A549 (cell line): Measurements from ENCODE around the gene WNT7B.

Source experiments
- BHLHE40 ChIP-seq: IDR thresholded peaks from 2 replicates; pipeline ENCODE4 v1.6.1; 2012; ENCODE audit warnings: low read depth, low read length, inconsistent platforms
- CEBPB ChIP-seq, 2 experiments: fragments of >200 bp in 1 of 2; sonication (Bioruptor Twin) in 1 of 2; formaldehyde crosslinking in 1 of 2; IDR thresholded peaks; 2 replicates each; pipeline ENCODE4 v1.6.1; 2012 to 2016
- EP300 ChIP-seq, 2 experiments: fragments of >200 bp; sonication (Bioruptor Twin); formaldehyde crosslinking; IDR thresholded peaks; 2 replicates in 1 of 2; 3 replicates in 1 of 2; pipeline ENCODE4 v1.6.1; 2016 to 2017
- KDM5A ChIP-seq: fragments of 200-600 bp; sonication (generic); IDR thresholded peaks from 2 replicates; pipeline ENCODE4 v1.6.1; 2016; ENCODE audit warnings: antibody characterized with exemption, mild to moderate bottlenecking
- PBX3 ChIP-seq: IDR thresholded peaks from 2 replicates; pipeline ENCODE4 v1.6.1; 2012
- RAD21 ChIP-seq, 2 experiments: fragments of >200 bp in 1 of 2; sonication (Bioruptor Twin) in 1 of 2; formaldehyde crosslinking in 1 of 2; IDR thresholded peaks in 1 of 2; conservative IDR thresholded peaks in 1 of 2; 2 replicates in 1 of 2; 3 replicates in 1 of 2; pipeline ENCODE4 v1.6.1; 2012 to 2018; ENCODE audit warnings: inconsistent platforms in 1 of 2
- RCOR1 ChIP-seq: fragments of 150-350 bp; IDR thresholded peaks from 2 replicates; pipeline ENCODE4 v1.6.1; 2014; ENCODE audit warnings: antibody characterized with exemption, low read length, low read depth
- RNF2 ChIP-seq: fragments of 200-600 bp; sonication (generic); IDR thresholded peaks from 2 replicates; pipeline ENCODE4 v1.6.1; 2016; ENCODE audit warnings: low read depth, mild to moderate bottlenecking, antibody characterized with exemption, moderate library complexity, borderline replicate concordance
- TF ChIP-seq, protein P1 (sequence below): fragments of >200 bp; sonication (Bioruptor Twin); formaldehyde crosslinking; IDR thresholded peaks from 3 replicates; pipeline ENCODE4 v1.5.1; 2016

GRCh38 chr22:45933506-45934167 is 43.3 kb downstream of the WNT7B start:
- TF ChIP-seq BHLHE40 (no peak), CEBPB (IDR thresholded peaks at IDR 0.05) (no peak), EP300 (IDR thresholded peaks at IDR 0.05) (no peak), RNF2 (no peak), KDM5A (no peak), PBX3 (no peak), RAD21 (conservative IDR thresholded peaks at IDR 0.05 in 1 of 2, IDR thresholded peaks at IDR 0.05 in 1 of 2) (no peak), RCOR1 (no peak)
- TF ChIP-seq, protein P1, sequence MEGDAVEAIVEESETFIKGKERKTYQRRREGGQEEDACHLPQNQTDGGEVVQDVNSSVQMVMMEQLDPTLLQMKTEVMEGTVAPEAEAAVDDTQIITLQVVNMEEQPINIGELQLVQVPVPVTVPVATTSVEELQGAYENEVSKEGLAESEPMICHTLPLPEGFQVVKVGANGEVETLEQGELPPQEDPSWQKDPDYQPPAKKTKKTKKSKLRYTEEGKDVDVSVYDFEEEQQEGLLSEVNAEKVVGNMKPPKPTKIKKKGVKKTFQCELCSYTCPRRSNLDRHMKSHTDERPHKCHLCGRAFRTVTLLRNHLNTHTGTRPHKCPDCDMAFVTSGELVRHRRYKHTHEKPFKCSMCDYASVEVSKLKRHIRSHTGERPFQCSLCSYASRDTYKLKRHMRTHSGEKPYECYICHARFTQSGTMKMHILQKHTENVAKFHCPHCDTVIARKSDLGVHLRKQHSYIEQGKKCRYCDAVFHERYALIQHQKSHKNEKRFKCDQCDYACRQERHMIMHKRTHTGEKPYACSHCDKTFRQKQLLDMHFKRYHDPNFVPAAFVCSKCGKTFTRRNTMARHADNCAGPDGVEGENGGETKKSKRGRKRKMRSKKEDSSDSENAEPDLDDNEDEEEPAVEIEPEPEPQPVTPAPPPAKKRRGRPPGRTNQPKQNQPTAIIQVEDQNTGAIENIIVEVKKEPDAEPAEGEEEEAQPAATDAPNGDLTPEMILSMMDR, result no peak
